Renal cortical epithelial cell (primary cell): Measurements from ENCODE around the gene L3MBTL4. TPM values are rescaled to one million over a fixed set of nuclear protein-coding genes. Genes with fewer than 3 reads are reported as not detected.

ENCODE experiments used
- DNase-seq: peaks from one replicate; pipeline ENCODE4 v3.0.0-alpha.2; 2011; ENCODE audit warnings: low read depth
- total RNA-seq: library from RNA; depleted of rRNA; stranded (reverse); fragments of >200 nt; gene quantifications from 2 replicates; pipeline ENCODE4 v1.2.3, GENCODE V29; 2014

The L3MBTL4 gene
- total RNA-seq, 1 donor from 2014 or later: 2.2 TPM

DNA sequence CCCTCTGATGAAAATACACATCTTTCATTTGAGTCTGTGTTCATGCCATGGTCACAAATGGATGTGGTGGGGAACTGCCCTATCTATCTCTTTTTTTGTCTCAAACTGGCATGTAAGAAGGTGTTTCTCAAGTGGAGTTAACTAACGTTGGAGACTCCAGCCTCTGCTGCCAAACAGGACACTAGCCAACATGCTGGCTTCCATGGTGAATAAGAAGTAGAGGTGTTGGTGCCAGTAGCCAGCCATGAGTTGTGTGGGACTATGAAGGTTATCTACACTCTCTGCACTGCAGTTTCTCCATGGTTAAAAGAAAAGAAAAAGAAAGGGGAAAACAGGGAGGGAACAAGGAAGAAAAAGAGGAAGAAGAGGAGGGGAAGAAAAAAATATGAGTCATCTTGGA, 370.4 kb downstream of the L3MBTL4 start:
- DNase-seq: no peak

DNA sequence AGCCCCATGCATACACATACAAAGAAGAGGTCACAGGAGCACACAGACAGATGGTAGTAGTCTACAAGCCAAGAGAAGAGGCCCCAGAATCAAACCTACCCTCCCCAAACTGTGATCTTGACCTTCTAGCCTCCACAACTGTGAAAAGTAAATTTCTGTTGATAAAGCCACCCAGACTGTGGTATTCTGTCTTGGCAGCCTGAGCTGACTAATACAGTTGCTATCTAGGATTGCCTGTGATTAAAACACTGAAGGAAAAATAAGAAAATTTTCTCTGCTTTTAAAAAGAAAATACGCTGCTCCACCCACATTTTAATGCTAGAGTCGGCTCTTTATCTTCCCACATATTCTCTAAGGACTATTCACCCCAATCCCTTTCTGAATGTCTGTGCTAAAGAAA, 375.7 kb downstream of the L3MBTL4 start:
- DNase-seq: no peak

DNA sequence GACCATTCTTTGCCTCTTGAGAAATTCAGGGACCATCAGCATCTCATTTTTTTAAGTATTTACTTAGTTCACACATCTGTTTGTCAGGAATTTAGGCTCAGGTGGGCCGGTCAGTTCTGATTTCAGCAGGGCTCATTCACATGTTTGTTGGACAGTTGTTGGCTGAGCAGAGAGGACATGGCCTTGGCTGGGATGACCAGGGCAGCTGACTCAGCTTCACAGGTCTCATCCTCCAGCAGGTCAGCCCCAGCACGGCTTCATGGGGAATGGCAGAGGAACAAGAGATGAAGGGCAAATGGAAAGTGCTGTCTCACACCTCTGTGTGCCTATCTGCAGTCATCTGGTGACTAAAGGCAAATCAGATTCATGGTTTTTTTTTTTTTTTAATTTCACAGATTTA, 383.3 kb downstream of the L3MBTL4 start:
- DNase-seq: no peak

DNA sequence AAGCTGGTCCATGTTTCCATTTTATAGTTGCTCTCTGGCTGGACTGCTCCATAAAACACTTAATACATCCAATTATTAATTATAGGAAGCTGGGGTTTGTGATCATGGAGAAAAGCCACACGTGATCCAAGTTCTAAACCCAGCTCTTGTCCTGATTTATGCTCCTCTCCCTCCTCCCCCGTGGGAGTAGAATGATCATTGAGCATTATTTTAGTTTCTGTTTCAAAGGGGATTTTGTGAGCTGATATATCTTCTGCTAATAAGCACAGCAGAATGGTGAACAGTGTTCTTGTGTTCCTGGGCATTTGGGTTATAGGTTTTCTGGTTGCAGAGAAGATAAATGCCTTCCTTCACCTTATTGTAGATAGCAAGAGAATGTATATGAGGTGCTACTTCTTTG, 383.7 kb downstream of the L3MBTL4 start:
- no peak for DNase-seq

DNA sequence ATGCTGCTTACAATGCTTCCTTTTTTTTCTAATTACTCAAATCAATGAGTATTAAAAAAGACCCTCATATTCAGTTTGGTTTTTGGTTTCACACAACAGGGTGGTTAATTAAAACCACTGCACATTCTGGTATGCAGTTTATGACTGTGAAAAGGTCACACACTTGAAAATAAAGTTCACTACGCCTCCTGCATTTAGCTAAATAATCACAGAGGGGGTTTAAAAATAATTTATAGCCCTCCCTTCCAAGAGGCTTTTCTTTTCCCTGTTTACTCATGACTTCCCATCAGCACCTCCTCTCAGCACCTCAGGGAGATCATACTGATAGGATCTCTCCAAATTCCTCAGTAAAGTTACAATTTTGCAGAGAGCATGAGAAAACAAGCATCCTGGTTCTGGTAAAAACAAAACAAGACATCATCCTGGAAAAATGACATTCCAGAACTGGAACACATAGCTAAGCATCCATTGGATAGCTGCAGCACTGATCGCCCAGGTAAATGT, 389.9 kb downstream of the L3MBTL4 start:
- peak; percentile 21 for DNase-seq

DNA sequence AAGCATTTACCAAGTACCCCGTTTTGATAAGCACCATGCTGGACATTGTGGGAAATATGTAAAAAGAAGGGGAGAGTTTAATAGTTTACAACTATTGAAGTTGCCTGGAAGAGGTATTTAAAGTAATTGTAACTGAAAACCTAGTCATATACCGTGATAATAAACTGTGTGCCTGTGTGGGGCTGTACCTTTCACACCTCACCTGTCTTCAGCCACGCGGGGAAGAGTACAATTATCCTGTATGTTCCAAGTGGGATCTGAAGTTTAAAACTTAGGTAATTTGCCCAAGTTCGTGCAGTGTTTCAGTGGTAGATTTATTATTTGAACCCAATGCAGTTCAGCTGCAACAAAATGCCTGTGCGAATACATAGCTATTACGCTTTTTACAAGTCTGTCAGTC, 391.2 kb downstream of the L3MBTL4 start:
- no peak for DNase-seq

DNA sequence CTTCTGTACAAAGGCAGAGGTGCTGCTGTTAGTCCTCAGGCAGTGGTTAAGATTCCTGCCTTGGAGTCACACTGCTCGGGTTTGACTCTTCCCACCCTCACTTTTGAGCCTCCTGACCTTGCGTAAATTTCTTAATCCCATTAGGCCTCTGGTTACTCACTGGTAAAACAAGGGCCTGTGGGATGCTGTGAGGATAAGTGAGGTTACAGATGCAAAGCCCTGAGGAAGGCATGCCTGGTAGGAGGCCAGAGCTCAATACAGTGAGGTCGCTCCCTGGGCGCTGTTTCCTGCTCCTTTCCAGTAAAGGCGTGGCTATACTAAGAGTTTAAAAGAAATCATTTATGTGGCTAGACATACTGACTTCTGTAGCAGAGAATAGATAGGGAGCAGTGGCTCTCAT, 391.9 kb downstream of the L3MBTL4 start:
- peak; percentile 46 for DNase-seq

DNA sequence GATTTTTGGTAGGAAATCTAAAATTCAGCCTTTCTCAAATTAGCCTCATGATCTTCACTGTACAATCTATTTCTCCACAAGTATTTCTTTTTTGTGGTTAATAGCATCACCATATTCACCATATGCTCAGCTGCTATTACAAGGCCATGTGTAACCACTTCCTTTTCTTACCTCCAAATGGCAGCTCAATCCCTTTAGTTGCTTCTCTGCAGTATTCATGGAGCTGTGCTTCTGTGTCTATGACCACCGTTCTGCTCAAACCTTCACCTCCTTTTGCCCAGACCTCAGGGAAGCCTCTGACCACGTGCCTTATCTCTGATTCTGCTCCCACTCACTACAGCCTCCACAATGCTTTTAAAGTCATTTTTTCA, 392.7 kb downstream of the L3MBTL4 start:
- no peak for DNase-seq

DNA sequence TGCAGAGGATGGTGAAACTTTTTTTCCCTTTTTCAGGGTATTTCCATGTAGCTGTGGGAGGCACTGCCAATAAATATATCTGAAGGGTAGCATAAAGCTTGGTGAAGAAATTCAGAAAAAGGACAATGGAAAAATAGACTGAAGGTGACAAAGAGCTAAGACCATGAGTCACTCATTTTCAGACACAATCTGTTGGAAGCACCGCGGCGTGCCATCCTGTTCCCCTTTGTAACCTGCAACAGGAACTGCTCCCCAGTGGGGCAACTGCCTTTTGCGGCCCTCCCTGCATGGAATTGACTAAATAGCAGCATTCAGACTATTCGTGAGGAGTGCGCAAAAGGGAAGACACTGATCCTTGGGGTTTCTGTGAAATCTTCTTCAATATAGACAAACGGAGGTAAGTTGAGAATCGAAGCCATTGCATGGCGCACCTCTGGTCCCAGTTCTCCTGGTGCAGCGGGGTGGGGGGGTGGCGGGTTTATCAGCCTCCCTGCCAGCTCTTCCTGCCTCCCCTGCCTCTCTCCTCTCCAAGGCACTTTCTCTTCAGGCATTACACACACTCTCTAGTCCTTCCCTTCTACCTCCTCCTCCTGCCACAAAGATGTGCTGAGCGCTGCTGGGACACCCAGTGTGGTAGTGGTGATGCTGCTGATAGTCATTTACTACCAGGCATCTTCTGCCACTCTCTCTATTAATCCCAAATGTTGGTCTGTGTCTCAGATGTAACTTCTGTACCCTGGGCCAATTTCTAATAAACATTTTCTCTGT, 393.2 kb downstream of the L3MBTL4 start:
- no peak for DNase-seq

DNA sequence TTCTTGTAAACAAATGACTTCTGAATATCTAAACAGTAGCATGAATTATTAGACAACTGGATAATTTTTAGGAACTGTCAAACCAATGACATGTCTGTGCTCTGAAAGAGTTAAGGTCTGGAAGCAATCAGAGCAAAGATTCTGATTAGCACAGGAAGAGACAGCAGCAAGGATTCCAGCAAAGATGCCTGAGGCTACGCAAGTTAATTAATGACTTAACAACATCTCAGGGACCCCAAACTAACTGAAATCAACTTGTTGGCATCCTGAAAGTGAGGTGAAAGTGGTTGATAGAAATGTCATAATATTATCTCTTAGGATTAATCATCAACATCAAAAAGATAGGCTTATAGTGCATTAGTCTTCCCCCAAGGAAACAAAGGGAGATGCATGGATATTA, 396.0 kb downstream of the L3MBTL4 start:
- no peak for DNase-seq

DNA sequence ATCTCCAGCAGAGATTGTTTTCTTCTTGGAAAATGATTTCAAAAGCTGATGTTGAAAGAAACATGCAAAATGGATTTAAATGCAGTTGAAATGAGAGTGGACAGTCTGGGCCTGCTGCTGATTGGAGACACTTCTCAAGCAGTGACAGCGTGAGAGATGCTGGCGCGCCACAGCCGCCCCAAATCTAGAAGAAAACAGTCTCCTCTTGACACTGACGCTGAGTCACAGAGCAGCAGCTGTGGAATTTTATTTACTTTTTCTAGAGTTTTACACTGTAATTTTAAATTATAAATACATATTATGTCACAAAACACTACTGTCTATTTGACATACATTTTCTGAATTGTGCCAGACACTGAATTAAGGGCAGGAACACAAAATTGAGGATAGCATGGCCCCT, 397.5 kb downstream of the L3MBTL4 start:
- DNase-seq: no peak

DNA sequence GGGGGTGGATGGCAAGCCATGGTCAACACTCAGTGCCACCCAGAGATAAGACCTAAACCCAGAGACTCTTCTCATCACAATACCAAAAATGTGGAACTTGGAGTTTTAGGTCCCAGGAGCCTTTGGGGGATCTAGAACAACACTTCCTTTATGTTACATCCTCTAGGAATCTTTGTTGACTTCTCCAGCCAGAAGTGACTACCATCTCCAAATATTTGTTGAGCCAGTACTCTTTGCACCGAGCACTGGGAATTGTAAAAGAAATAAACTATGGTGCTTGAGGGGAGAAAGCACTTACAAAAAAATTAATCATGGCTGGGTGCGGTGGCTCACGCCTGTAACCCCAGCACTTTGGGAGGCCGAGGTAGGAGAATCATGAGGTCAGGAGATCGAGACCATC, 399.3 kb downstream of the L3MBTL4 start:
- DNase-seq: no peak

DNA sequence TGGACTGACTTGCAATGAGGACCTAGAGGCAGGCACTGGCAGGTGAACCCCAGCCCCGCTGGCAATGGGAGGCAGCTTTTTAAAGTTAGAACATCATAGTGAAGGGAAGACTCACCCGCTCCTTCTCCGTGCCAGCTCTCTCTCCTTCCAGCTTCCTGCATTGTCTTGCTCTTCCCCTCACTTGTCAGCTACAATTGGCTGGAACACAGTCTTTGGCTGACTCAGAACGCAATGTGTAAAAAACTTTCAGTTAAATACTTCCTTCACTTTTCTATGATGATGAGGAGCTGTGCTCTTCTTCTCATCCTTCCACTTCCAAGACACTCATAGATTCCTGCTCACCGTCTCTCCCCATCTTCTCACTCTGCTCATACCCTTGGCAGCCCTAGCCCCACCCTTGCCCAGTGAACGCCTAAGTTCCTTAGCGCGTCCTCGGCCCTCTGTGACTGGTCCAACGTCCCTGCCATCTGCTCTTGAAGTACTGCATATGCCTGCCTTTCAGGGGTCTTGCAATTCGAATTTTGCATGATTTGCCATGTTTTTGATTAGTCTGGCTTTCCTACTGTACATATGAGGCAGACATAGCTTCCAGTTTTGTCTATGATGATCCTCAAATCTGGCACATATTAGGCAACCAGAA, 401.4 kb downstream of the L3MBTL4 start:
- DNase-seq: no peak

DNA sequence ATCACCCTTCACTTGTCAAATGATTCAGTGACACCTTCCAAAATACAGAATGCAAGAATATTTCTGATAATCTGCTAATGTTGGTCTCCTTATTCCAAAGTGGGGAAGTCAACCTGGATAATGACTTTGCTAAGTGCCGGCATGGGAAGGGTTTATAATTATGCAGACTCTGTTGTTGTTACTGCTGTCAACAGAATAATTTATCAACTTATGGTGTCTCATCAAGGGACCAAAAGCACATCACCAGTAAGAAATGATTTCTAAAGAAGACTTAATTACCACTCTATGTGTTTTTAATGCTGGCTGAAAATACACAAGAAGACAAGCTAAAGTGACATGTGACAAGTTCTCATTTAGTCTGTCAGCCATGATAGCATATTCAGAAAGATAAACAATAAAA, 403.8 kb downstream of the L3MBTL4 start:
- DNase-seq: no peak

DNA sequence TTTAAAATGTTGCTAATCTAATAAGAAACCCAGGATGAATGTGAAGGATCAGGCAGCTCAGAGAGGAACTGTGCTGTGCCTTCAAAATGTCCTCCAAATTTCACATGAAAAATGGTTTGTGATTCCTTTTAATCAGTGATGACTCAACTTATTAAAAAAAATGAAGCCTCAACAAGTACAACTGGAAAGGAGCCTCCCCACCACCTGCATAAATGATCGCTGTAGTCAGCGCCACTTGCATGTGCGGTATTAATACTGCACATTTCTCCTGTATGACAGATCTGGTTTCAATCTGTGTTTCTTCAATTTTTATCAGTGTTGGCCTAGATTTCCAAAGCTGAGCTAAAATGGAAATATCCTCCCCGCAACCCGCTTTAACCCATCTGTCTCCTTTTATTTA, 404.4 kb downstream of the L3MBTL4 start:
- DNase-seq: no peak

DNA sequence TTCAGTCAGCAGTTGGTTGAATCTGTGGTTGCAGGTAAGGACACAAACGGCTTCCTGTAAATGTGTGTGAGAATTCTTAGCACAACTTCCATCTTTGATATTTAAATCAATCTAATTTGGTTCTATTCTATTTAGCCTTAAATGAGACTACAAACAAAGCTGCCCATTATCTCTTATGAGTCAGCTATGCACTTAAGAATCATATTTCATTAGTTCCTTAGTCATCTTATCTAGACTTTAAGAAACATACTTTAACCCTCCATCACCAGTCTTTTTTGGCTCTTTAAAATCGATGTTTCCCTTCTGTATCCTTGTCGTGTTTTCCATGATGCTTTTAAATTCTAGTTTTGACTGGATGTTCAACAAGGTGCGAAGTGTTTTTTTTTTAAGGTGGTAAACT, 405.0 kb downstream of the L3MBTL4 start:
- no peak for DNase-seq

DNA sequence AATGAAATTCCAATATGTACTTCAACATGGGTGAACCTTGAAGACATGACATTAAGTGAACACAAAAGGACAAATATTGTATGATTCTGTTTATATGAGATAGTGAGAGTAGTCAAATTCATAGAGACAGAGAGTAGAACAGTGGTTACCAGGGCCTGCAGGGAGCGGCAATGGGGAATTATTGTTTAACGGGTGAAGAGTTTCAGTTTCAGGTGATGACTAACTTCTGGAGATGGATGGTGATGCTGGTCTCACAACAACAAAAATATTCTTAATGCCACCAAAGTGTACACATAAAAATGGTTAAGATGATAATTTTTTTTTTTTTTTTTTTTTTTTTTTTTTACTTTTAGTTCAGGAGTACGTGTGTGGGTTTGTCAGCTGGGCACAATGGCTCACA, 410.0 kb downstream of the L3MBTL4 start:
- DNase-seq: no peak

DNA sequence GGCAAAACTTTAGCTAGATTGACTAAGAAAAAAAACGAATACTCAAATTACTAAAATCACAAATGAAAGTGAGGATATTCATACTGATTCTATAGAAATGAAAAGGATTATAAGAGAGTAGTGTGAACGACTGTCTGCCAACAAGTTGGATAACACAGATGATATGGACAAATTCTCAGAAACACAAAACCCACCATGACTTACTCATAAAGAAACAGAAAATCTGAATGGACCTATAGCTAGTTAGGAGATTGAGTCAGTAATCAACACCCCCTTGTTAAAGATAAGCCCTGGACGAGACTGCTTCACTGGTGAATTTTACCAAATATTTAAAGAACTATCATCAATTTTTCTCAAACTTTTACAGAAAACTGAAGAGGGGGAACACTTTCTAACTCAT, 410.6 kb downstream of the L3MBTL4 start:
- no peak for DNase-seq

DNA sequence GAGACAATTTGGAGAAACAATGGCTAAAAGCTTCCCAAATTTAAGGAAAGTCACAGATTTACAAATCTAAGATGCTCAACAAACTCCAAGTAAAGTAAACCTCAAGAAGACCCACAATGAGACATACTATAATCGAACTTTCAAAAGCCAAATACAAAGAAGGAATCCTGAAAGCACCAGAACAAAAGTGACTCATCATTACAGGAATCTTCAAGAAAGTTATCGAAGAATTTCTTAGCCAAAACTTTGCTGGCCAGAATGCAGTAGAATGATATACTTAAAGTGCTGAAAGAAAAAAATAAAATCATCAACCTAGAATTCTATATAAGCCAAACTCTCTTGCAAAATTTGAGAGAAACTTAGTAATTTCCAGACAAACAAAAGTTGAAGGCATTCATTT, 412.8 kb downstream of the L3MBTL4 start:
- peak; percentile 11 for DNase-seq

DNA sequence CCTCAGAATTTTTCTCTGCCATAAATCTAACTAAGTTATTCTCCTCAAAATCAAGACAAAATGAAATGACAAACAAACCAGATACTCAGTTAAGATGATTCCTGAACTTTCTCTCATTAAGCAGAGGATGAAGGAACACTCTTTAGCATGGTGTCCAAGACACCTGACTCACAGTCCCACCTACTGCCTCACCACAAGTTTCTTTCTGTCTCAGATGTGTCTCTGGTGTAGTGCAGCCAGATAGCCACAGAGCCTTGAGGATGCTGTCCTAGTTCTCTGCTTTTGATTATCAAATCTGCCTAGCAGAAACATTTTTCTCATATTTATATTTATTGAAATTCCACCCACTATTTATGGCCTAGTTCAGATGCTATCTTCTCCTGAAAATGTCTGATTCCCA, 415.8 kb downstream of the L3MBTL4 start:
- DNase-seq: no peak

DNA sequence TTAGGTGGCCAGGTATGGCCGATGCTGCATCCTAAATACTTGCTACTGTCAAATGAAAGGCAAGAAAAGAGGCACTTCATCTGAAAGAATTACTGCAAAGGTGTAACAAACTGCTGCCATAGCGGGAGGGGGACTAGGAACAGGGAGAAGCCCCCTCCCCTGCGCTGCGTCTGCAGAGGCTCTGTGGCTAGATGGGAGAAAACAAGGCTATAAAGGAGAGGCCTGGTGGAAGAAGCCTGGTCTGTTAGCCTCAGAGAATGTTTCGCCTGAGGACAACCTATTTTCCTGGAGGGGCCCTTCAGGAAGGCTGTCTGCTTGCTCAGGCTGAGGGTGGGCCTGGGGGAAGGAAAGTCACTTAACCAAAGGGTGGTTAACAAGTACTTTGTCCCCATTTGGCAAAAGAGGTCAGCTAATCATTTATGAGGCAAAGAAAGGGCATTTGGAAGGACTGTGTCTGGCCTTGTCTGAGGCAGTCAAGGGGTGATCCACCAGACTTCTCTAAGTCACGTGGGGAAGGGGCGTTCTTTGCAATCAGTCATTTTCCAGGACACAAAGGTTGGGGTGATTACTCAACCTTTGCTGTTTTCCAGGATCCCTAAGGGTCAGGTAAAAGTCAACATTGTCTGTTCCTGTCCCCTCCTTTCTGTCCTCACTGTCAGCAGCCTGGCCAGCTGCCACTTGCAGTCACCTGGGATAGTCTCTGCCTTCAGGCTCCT, 416.4 kb downstream of the L3MBTL4 start:
- no peak for DNase-seq

DNA sequence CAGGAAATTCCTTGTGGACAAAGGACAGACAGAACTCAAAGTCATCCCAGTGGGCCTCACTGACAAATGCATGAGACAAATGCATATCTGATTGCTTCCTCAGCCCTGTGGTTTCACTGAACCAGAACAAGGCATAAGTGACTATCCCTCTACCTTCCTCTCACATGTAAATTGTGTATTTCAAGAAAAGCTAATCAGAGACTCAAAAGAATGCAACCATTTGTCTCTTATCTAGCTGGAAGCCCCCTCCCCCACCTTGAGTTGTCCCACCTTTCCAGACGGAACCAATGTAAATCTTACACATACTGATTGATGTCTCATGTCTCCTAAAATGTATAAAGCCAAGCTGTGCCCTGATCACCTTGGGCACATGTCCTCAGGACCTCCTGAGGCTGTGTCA, 417.4 kb downstream of the L3MBTL4 start:
- DNase-seq: no peak

DNA sequence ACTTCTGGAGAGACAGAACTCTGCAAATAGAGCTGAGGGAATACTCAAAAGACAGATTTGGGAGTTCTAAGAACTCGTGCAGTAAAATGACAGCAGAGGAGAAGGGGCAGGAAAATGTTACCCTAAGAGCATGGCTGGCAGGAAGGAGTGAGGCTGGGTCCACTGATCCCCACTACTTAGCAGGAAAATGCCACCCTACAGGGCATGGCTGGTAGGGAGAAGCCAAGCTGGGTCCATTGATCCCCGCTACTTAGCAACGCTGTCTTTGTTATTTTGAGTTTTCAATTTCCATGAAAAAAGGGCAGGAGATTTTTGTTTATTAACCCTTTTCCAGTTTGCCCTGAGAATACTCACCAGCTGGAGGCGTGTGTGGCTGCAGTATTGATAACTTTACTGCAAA, 419.1 kb downstream of the L3MBTL4 start:
- DNase-seq: no peak
